HG03378 (cell line): ENCODE data around the gene COL27A1.

Experiments
- ATAC-seq: cut with Tn5 transposase; IDR thresholded peaks from one replicate; pipeline ENCODE4 v1.9.1; 2021; ENCODE audit warnings: mild to moderate bottlenecking, moderate library complexity; ENCODE audit not compliant: unreplicated experiment

COL27A1 gene

GRCh38 chr9:114261987-114262386, 106.7 kb downstream of the COL27A1 start:
- no peak for ATAC-seq

DNA sequence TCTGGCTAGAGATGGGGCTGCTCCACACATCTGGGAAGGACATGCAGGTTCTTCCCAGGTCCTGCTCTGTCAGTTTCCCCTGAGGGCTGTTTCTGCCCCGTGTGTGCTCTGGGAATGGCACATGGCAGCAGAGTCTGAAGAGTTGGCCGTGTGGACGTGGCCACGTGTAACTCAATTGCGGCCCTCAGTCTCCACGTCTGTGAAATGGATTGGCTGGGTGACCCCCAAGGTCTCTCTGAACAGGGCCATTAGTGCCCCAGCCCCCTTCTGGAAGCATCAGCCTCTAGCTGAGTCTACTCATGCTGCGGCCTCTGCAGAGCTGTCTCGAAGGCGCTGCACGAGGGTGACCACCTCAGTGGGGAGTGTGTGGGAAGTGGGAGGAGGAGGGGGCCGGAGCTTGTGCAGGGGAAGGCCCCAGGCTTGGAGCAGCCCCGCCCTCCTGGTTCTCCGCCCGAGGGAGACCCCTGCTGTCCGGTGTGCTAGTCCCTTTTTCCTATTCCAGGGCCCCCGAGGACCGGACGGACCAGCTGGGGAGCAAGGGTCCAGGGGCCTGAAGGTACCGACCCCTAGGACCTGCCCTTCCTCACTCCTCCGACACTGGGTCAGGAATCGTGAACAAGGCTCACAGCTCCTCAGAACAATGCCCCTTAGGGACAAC, 108.6 kb downstream of the COL27A1 start:
- ATAC-seq: no peak

DNA sequence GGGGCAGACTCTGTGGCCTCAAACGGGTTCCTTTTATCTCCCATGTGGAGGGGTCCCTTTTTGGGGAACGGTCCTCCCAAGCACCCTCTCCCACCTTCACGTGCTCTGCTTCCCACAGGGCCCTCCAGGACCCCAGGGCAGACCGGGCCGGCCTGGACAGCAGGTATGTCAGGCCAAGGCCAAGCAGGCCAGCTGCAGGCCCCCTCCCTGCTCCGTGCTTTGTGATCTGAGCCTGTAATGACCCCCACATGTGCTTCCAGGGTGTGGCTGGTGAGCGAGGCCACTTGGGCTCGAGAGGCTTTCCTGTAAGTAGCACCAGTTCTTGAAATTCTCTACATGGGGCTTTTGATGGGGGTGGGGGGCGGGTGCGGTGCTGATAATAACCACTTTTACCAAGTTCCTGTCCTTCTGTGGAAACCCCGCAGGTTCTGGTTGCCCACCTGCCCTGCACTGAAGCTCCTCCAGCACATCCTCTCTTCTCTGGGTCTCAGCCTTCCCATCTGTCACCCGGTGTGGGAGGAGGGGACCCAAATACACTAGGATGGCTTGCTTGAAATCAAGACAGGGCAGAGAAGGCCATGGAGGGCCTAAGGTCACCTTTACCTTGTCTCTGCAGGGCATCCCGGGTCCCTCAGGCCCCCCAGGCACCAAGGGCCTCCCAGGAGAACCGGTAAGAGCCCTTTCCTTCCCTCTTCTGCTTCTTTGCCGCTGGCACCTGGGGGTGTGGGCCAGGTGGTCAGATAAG, 109.6 kb downstream of the COL27A1 start:
- ATAC-seq: no peak

DNA sequence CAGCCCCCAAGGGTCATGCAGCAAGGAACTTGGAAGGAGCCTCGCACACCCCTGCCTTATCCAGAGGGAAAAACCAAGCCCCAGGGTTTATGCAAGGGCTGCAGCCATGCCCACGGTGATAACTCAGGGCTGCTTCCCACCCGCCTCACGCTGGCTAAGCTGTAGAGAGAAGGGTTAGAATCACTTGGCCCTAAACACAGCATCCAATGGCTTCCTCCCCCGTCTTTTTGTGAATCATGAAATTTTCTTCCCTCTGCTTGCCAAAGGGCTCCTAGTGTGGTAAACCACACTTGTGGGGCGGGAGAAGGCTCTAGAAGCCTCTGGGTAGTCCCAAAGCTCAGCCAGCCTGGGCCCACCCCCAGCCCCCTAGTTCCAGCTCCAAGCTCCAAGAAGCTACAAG, 111.6 kb downstream of the COL27A1 start:
- no peak for ATAC-seq

GRCh38 chr9:114269023-114269422, 113.7 kb downstream of the COL27A1 start:
- ATAC-seq: no peak

- ATAC-seq: no peak
Observed at GRCh38 chr9:114270120-114270975, 115.0 kb downstream of the COL27A1 start.

- ATAC-seq: no peak
Observed at GRCh38 chr9:114271556-114272510, 116.5 kb downstream of the COL27A1 start.

- ATAC-seq: no peak
Observed at GRCh38 chr9:114272739-114273431, 117.5 kb downstream of the COL27A1 start.

DNA sequence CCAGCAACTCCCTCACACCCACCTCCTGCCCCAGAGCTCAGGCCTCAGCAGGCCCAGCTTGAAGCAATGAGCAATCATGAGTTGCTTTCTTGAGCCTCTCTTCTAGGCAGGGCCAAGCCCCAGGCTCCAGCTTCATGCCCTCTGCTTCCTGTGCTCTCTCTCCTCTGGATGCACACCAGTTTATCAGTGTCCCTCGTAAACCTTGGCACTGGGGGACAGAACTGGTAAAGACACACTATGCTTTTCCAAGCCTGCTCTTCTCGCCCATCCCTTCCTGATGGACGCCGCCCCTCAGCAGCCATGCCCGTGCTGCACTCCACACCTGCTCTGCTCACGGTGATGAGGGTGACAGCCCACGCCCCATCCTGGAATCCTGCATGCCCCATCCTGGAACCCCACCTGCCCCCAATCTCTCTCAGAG, 118.1 kb downstream of the COL27A1 start:
- no peak for ATAC-seq

DNA sequence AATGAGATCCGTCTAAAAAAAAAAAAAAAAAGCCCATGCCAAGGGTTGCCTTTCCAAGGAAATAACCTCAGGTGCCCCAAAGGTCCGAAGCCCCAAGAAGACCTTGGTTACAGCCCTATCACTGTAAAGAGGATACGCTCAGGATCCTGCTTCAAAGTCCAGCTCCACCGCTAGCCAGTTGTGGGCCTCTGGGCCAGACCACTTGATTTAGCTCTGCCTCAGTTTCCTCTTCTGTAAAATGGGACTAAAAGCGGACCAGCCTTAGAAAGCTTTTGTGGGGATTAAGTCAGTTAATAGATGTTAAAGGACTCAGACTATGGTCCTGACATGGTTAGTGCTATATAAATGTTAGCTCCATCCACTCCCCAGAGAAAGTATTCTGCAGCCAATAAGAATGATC, 118.9 kb downstream of the COL27A1 start:
- ATAC-seq: no peak

DNA sequence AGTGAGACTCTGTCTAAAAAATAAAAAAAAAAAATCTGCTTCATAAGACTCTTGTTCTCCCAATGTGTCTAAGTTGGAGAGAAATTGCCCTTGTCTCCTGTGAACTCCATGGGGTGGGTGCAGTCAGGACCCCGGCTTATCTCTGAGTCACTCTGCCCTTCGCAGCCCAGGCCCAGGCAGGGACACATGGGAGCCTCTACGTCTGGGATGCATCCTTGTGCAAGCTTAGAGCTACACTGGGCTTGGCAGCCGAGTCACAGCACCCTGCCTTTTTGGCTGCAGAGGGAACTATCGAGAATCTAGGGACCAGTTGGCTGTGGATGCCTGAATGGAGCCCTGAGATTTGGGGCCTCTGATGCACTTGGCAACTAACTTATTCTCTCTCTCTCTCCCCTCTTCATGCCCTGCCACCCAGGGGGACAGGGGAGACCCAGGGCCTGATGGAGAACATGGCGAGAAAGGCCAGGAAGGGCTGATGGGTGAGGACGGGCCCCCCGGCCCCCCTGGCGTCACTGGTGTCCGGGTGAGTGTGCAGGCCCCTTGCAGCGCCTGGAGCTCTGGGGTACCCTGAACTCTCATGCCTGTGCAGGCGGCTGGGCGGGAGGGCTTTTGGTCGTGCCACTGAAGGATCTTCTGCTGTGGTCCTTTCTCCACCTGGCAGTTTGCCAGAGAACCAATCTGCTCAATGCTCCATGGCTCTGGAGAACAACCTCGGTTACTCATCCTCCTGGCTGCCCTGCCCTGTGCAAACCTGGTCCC, 120.1 kb downstream of the COL27A1 start:
- no peak for ATAC-seq

- no peak for ATAC-seq
Observed at GRCh38 chr9:114276908-114277821, 121.8 kb downstream of the COL27A1 start.

- no peak for ATAC-seq
Observed at GRCh38 chr9:114278356-114278755, 123.0 kb downstream of the COL27A1 start.

DNA sequence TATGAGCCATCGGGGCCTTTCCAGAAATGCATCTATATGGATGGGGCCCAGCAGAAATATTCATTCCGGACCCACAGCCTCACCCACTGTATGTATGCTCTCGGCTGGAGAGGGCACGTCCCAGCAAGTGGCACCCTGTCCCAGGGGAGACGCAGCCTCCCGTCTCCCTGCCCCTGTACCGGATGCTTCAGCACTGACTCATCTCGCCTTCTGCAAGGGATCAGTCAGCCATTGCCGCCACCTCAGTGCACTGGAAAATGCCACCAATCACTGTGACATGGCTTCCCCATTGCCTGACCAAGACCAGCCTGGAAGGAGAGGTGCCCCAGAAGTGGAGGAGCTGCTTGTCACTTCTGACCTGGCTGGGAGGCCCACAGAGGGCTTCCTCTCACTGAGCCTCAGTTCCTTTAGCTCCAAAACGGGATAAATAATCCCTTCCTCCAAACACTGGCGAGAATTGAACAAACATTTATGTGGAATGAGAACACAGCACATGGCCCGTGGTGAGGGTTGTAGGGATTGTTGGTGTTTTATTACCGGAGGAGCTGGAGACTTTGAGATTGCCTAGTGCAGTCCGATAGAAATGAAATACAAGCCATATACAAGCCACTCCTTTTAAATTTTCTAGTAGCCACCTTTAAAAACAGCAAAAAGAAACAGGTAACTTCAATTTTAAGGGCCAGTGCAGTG, 123.7 kb downstream of the COL27A1 start:
- ATAC-seq: no peak

GRCh38 chr9:114279693-114280092, 124.4 kb downstream of the COL27A1 start:
- ATAC-seq: no peak

DNA sequence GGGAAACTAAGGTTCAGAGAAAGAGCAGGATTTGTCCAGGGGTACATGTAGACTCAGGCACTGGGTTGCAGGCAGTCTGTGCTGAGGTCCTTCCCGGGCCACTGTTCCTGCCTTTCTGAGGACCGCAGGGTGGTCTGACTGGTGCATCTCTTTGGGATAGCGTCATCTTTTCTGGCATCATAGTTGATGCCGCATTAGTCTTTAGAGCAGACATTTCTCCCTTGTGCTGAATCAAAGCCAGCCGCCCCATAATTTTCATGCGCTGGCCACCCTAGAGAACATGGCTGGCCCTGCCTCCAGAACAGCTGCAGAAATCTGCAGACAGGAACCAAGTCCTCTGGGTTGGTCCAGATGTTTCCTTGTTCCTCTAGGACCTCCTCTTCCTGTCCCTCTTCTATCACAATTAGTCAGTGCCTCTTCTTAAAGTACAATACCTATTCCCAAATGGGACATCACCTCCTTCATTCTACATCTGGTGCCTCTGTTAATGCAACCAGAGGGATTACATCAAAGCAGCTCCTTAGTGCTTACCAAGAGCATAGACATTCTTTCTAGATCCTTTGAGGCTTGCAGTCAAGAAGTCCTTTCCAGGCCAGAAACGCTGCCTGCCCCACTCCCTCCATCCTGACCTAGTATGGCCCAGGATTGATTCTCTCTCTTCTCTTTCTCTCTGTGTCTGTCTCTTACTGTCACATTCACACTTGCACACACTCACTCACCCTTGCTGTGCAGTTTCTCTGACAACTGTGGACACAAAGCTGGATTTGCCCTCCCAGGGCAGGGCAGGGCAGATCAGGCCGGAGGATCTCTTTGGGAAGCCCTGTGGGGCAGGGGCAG, 125.5 kb downstream of the COL27A1 start:
- no peak for ATAC-seq
